Measurements from ENCODE around the gene TENM3. TPM values are rescaled to one million over a fixed set of nuclear protein-coding genes. Genes with fewer than 3 reads are reported as not detected.

The TENM3 gene
- total and polyA plus RNA-seq, 2 of the 8 experiments (the other 6 are each of a cell fraction or from before 2014, with no cell fraction given) = 36.9 to 69.3 TPM

DNA sequence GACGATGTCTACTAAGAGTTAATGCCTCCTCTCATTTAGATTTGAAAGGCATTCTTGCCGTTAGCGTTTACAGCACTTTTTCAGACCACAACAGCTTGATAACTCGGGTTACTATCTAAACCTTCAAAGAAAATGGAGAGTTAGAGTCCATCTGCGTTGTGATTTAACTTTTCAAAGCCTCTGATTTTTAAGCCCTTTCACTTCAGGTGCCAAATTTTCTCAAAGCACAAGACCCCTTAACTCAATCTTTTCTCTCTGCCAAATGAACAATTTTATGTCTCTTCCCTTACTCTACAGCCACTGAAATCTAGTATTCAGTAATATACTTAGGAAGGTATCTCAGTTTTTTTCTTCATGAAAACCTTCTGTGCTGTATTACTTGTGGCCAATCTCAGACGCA is 310.5 kb downstream of the TENM3 start:
- DNase-seq (ENCODE audit: low read depth in 1 of 2, low spot score in 2 of 2) = no peak
- TF ChIP-seq RXRA (IDR thresholded peaks at IDR 0.05; ENCODE audit: insufficient read depth, low read depth, low read length) (no peak), RFX5 (IDR thresholded peaks at IDR 0.05; ENCODE audit: borderline replicate concordance, low read depth, low read length) (no peak), ZNF274 (IDR thresholded peaks at IDR 0.05; ENCODE audit: borderline replicate concordance, extremely low read depth, low read length) (no peak), GTF2F1 (IDR thresholded peaks at IDR 0.05; ENCODE audit: borderline replicate concordance, low read depth, low read length) (no peak), RBBP5 (IDR thresholded peaks at IDR 0.05; ENCODE audit: borderline replicate concordance, low read depth, low read length) (no peak), SAP30 (IDR thresholded peaks at IDR 0.05; ENCODE audit: insufficient read depth, insufficient replicate concordance, low read length) (no peak), BCL11A (IDR thresholded peaks at IDR 0.05; ENCODE audit: low read depth in 2 of 2, low read length in 2 of 2) (no peak), SUZ12 (IDR thresholded peaks at IDR 0.05; ENCODE audit: low read length) (no peak), SRF (IDR thresholded peaks at IDR 0.05; ENCODE audit: low read depth, low read length) (no peak)
- TF ChIP-seq, protein P1, sequence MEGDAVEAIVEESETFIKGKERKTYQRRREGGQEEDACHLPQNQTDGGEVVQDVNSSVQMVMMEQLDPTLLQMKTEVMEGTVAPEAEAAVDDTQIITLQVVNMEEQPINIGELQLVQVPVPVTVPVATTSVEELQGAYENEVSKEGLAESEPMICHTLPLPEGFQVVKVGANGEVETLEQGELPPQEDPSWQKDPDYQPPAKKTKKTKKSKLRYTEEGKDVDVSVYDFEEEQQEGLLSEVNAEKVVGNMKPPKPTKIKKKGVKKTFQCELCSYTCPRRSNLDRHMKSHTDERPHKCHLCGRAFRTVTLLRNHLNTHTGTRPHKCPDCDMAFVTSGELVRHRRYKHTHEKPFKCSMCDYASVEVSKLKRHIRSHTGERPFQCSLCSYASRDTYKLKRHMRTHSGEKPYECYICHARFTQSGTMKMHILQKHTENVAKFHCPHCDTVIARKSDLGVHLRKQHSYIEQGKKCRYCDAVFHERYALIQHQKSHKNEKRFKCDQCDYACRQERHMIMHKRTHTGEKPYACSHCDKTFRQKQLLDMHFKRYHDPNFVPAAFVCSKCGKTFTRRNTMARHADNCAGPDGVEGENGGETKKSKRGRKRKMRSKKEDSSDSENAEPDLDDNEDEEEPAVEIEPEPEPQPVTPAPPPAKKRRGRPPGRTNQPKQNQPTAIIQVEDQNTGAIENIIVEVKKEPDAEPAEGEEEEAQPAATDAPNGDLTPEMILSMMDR (IDR thresholded peaks at IDR 0.05; ENCODE audit: control extremely low read depth in 1 of 3, insufficient read depth in 1 of 3, low read depth in 1 of 3, low read length in 3 of 3) = no peak

More for the DNA sequence above, 310.5 kb downstream of the TENM3 start:
- Histone ChIP-seq H3K9me3 (ENCODE audit: insufficient read depth in 2 of 2, low read depth in 1 of 2, low read length in 1 of 2) (no peaks in the 10 kb centered on the region), H2BK5ac (ENCODE audit: low read depth, low read length) (no peak overlapping the region), H4K20me1 (replicated peaks in 1 of 2; ENCODE audit: control insufficient read depth in 1 of 2, insufficient read depth in 2 of 2, low read length in 2 of 2) (no peaks in the 10 kb centered on the region), H3K9ac (replicated peaks in 1 of 4; ENCODE audit: extremely low read depth in 1 of 4, low read depth in 3 of 4, low read length in 3 of 4) (no peak overlapping the region), H3K4me1 (replicated peaks in 1 of 4; ENCODE audit: control insufficient read depth in 3 of 4, insufficient read depth in 4 of 4, low read length in 3 of 4) (peaks cover 3 to 36% (median 21%) of the 10 kb centered on the region in 4 experiments; a peak in 6 of 7 replicates), H2BK20ac (ENCODE audit: low read length) (no peak overlapping the region), H3K18ac (ENCODE audit: extremely low read depth, low read length) (no peak overlapping the region), H3K56ac (replicated peaks; ENCODE audit: insufficient read length, low read depth, low read length) (no peak overlapping the region), H3K4me2 (ENCODE audit: insufficient read depth in 1 of 2, low read depth in 2 of 2, low read length in 2 of 2) (no peak overlapping the region), H2BK15ac (ENCODE audit: low read length) (no peak overlapping the region), H3K36me3 (ENCODE audit: control insufficient read depth in 2 of 4, insufficient read depth in 4 of 4, low read length in 3 of 4) (no peaks in the 10 kb centered on the region), H3K23me2 (ENCODE audit: low read depth, low read length) (no peaks in the 10 kb centered on the region; the same call in 1 of the 2 replicates), H4K5ac (ENCODE audit: insufficient read length, low read depth, low read length) (no peak overlapping the region), H4K91ac (replicated peaks; ENCODE audit: insufficient read length, low read length) (no peak overlapping the region), H2AK5ac (ENCODE audit: low read depth, low read length) (no peak overlapping the region), H3K79me1 (ENCODE audit: low read depth, low read length) (no peaks in the 10 kb centered on the region; the same call in 1 of the 2 replicates), H2BK120ac (replicated peaks; ENCODE audit: low read depth, low read length) (no peak overlapping the region), H3K79me2 (ENCODE audit: control insufficient read depth in 1 of 2, insufficient read depth in 2 of 2, low read length in 2 of 2) (peaks cover 0 to 55% of the 10 kb centered on the region in 2 experiments; a peak in 3 of 4 replicates), H4K8ac (ENCODE audit: extremely low read depth, insufficient read depth, low read length) (no peak overlapping the region), H3K27me3 (replicated peaks in 1 of 4; ENCODE audit: control insufficient read depth in 3 of 4, extremely low read depth in 1 of 4, insufficient read depth in 3 of 4, low read length in 3 of 4) (no peaks in the 10 kb centered on the region), H3K23ac (ENCODE audit: insufficient read length) (no peak overlapping the region), H3K27ac (ENCODE audit: low read depth, low read length) (no peak overlapping the region), H2BK12ac (ENCODE audit: low read depth, low read length) (no peak overlapping the region), H3K4me3 (ENCODE audit: extremely low read depth in 1 of 4, insufficient read depth in 2 of 4, low read depth in 3 of 4, low read length in 4 of 4) (no peak overlapping the region), H3K14ac (ENCODE audit: insufficient read length) (no peak overlapping the region), H2AFZ (ENCODE audit: low read length) (no peak overlapping the region), H3K4ac (replicated peaks; ENCODE audit: insufficient read length, low read depth, low read length) (no peak overlapping the region)
- CTCF ChIA-PET (ENCODE audit: partially characterized antibody) = no interaction called here
- 38% methylated on average over 6 of the region's 6 CpGs; no CpG with 5 or more reads in 1 of the 2 experiments for WGBS, 2 experiments (ENCODE audit: extremely low coverage in 1 of 2, insufficient coverage in 1 of 2, insufficient read length in 1 of 2, insufficient replicate concordance in 2 of 2, low coverage in 1 of 2, low lambda C conversion rate in 2 of 2, missing lambda C conversion rate in 1 of 2)
- POLR2A ChIA-PET (ENCODE audit: partially characterized antibody) = interaction anchor here (1.0 kb wide), 1 partner anchor 11 kb away, joined by 3 read pairs; no protein-coding TSS in a partner anchor
- FAIRE-seq = no peak
